H9 (cell line): ENCODE results near the gene ERCC2. TPM values are rescaled to one million over a fixed set of nuclear protein-coding genes. Genes with fewer than 3 reads are reported as not detected.

Experiments used
- DNase-seq: peaks from one replicate; pipeline ENCODE4 v3.0.0-alpha.2; 2017
- H2AFZ ChIP-seq: one replicate; pipeline ENCODE4 v1.6.1; 2013; ENCODE audit warnings: mild to moderate bottlenecking, low read length, control low read depth, moderate library complexity
- H2AK5ac ChIP-seq: 2 replicates; pipeline ENCODE4 v1.6.1; 2013; ENCODE audit warnings: low read length, control low read depth, mixed read lengths; ENCODE audit not compliant: insufficient read length
- H2BK120ac ChIP-seq: one replicate; pipeline ENCODE4 v1.6.1; 2013; ENCODE audit warnings: low read depth, mild to moderate bottlenecking, low read length, control low read depth, inconsistent platforms; ENCODE audit not compliant: poor library complexity, severe bottlenecking
- H2BK12ac ChIP-seq: 2 replicates; pipeline ENCODE4 v1.6.1; 2013; ENCODE audit warnings: low read length, control low read depth, mixed read lengths, low read depth; ENCODE audit not compliant: insufficient read length
- H2BK15ac ChIP-seq: 2 replicates; pipeline ENCODE4 v1.6.1; 2013; ENCODE audit warnings: low read depth, low read length, control low read depth
- H2BK20ac ChIP-seq: one replicate; pipeline ENCODE4 v1.6.1; 2013; ENCODE audit warnings: low read depth, mild to moderate bottlenecking, low read length, control low read depth, inconsistent platforms; ENCODE audit not compliant: poor library complexity, severe bottlenecking
- H2BK5ac ChIP-seq: 2 replicates; pipeline ENCODE4 v1.6.1; 2013; ENCODE audit warnings: low read length, control low read depth, mixed read lengths; ENCODE audit not compliant: insufficient read length
- H3K14ac ChIP-seq: 2 replicates; pipeline ENCODE4 v1.6.1; 2013; ENCODE audit warnings: low read length, control low read depth; ENCODE audit not compliant: insufficient read depth
- H3K18ac ChIP-seq: 2 replicates; pipeline ENCODE4 v1.6.1; 2013; ENCODE audit warnings: low read depth, mild to moderate bottlenecking, mixed read lengths, low read length, control low read depth; ENCODE audit not compliant: insufficient read length
- H3K23ac ChIP-seq: 2 replicates; pipeline ENCODE4 v1.6.1; 2013; ENCODE audit warnings: low read length, control low read depth, mixed read lengths, low read depth; ENCODE audit not compliant: insufficient read length
- H3K23me2 ChIP-seq: 2 replicates; pipeline ENCODE4 v1.6.1; 2013; ENCODE audit warnings: low read depth, mild to moderate bottlenecking, mixed read lengths, low read length, control low read depth; ENCODE audit not compliant: insufficient read length, poor library complexity, severe bottlenecking
- H3K27ac ChIP-seq: 2 replicates; pipeline ENCODE4 v1.5.1; 2013; ENCODE audit warnings: low read length, control low read depth, mixed read lengths, low read depth; ENCODE audit not compliant: insufficient read length
- H3K27me3 ChIP-seq: 2 replicates; pipeline ENCODE4 v1.6.1; 2013; ENCODE audit warnings: low read length, control low read depth, inconsistent platforms; ENCODE audit not compliant: insufficient read depth
- H3K4ac ChIP-seq: 2 replicates; pipeline ENCODE4 v1.6.1; 2013; ENCODE audit warnings: low read depth, mild to moderate bottlenecking, control low read depth, inconsistent platforms, low read length, moderate library complexity
- H3K4me1 ChIP-seq: 2 replicates; pipeline ENCODE4 v1.6.1; 2013; ENCODE audit warnings: low read length, control low read depth, inconsistent platforms; ENCODE audit not compliant: insufficient read depth
- H3K4me2 ChIP-seq: 2 replicates; pipeline ENCODE4 v1.6.1; 2013; ENCODE audit warnings: low read length, control low read depth, mixed read lengths; ENCODE audit not compliant: insufficient read length, insufficient read depth
- H3K56ac ChIP-seq: 2 replicates; pipeline ENCODE4 v1.6.1; 2013; ENCODE audit warnings: low read depth, mild to moderate bottlenecking, mixed read lengths, low read length, control low read depth; ENCODE audit not compliant: insufficient read length
- H3K79me1 ChIP-seq: 2 replicates; pipeline ENCODE4 v1.6.1; 2013; ENCODE audit warnings: low read depth, mild to moderate bottlenecking, moderate library complexity, low read length, control low read depth, inconsistent platforms; ENCODE audit not compliant: insufficient read depth, poor library complexity, severe bottlenecking
- H3K79me2 ChIP-seq: 2 replicates; pipeline ENCODE4 v1.6.1; 2013; ENCODE audit warnings: low read length, control low read depth, inconsistent platforms; ENCODE audit not compliant: insufficient read depth
- H3K9ac ChIP-seq: 2 replicates; pipeline ENCODE4 v1.6.1; 2013; ENCODE audit warnings: low read length, control low read depth, mixed read lengths; ENCODE audit not compliant: insufficient read length; ENCODE audit errors: extremely low read depth
- H3K9me3 ChIP-seq: one replicate; pipeline ENCODE4 v1.6.1; 2013; ENCODE audit warnings: low read depth, low read length, inconsistent platforms; ENCODE audit not compliant: control insufficient read depth
- H3T11ph ChIP-seq: one replicate; pipeline ENCODE4 v1.6.1; 2013; ENCODE audit warnings: mild to moderate bottlenecking, low read length, control low read depth, inconsistent platforms
- H4K20me1 ChIP-seq: one replicate; pipeline ENCODE4 v1.6.1; 2013; ENCODE audit not compliant: control insufficient read depth, insufficient read length, insufficient read depth
- H4K5ac ChIP-seq: 2 replicates; pipeline ENCODE4 v1.6.1; 2013; ENCODE audit warnings: low read depth, mild to moderate bottlenecking, mixed read lengths, low read length, control low read depth; ENCODE audit not compliant: insufficient read length
- H4K8ac ChIP-seq: replicated peaks from 2 replicates; pipeline ENCODE4 v1.6.1; 2013; ENCODE audit warnings: low read length, control low read depth, mixed read lengths, low read depth; ENCODE audit not compliant: insufficient read length
- H4K91ac ChIP-seq: 2 replicates; pipeline ENCODE4 v1.6.1; 2013; ENCODE audit warnings: low read depth, mild to moderate bottlenecking, moderate library complexity, mixed read lengths, low read length, control low read depth; ENCODE audit not compliant: insufficient read length
- H3K27ac Mint-ChIP-seq, 3 experiments: 2 replicates in 2 of 3; 3 replicates in 1 of 3; pipeline ENCODE4 v1.8.0; 2020 to 2021; ENCODE audit warnings: mixed read lengths in 3 of 3, mild to moderate bottlenecking in 1 of 3, moderate library complexity in 1 of 3
- H3K27me3 Mint-ChIP-seq: 2 replicates; pipeline ENCODE4 v1.8.0; 2021; ENCODE audit warnings: low read depth, mild to moderate bottlenecking, moderate library complexity, mixed read lengths
- H3K36me3 Mint-ChIP-seq, 3 experiments: 2 replicates in 2 of 3; 3 replicates in 1 of 3; pipeline ENCODE4 v1.8.0; 2020 to 2021; ENCODE audit warnings: low read depth in 3 of 3, mixed read lengths in 3 of 3; ENCODE audit not compliant: insufficient read depth in 1 of 3
- H3K4me1 Mint-ChIP-seq, 2 experiments: 2 replicates each; pipeline ENCODE4 v1.8.0; 2020; ENCODE audit warnings: mixed read lengths in 2 of 2
- H3K4me3 Mint-ChIP-seq, 2 experiments: 2 replicates in 1 of 2; 3 replicates in 1 of 2; pipeline ENCODE4 v1.8.0; 2020 to 2021; ENCODE audit warnings: mild to moderate bottlenecking in 2 of 2, mixed read lengths in 2 of 2, moderate library complexity in 1 of 2
- H3K9me3 Mint-ChIP-seq, 2 experiments: 2 replicates in 1 of 2; 3 replicates in 1 of 2; pipeline ENCODE4 v1.8.0; 2020; ENCODE audit warnings: mild to moderate bottlenecking in 2 of 2, mixed read lengths in 2 of 2, moderate library complexity in 1 of 2
- CTCF ChIP-seq: fragments of 200-600 bp; sonication (generic); conservative IDR thresholded peaks from 3 replicates; pipeline ENCODE4 v1.8.0; 2021; ENCODE audit warnings: antibody characterized with exemption, mild to moderate bottlenecking
- WGBS: extraction: QIAGEN DNeasy Blood & Tissue Kit; methylation state at CpG from one replicate; pipeline ENCODE4 v1.1.7; 2013; ENCODE audit warnings: missing lambda C conversion rate, low lambda C conversion rate, mixed read lengths; ENCODE audit not compliant: insufficient read length; ENCODE audit errors: extremely low coverage; 5-methylcytosine and 5-hydroxymethylcytosine counted together
- total RNA-seq: library from RNA; stranded (reverse); gene quantifications from 2 replicates; pipeline ENCODE4 v1.2.1, GENCODE V29; 2021

Gene ERCC2
- total RNA-seq, 1 experiment from 2014 or later = 98.7 TPM

GRCh38 chr19:45302416-45302815 lies 68.0 kb downstream of the ERCC2 start:
- Histone ChIP-seq H2BK5ac (no peak overlapping the region), H3K79me1 (no peaks in the 10 kb centered on the region), H2AK5ac (no peak overlapping the region), H3K23ac (no peak overlapping the region), H3K79me2 (no peaks in the 10 kb centered on the region), H3K27ac (no peak overlapping the region), H2BK120ac (no peak overlapping the region), H3K18ac (no peak overlapping the region), H3K14ac (no peak overlapping the region), H3K9me3 (no peaks in the 10 kb centered on the region), H3K27me3 (no peaks in the 10 kb centered on the region; the same call in 1 of the 2 replicates), H3K4ac (no peak overlapping the region), H4K8ac (no peak overlapping the region), H3K23me2 (no peaks in the 10 kb centered on the region), H2BK15ac (no peak overlapping the region), H4K5ac (no peak overlapping the region), H3K4me2 (no peak overlapping the region), H4K91ac (no peak overlapping the region), H2BK20ac (no peak overlapping the region), H3K9ac (no peak overlapping the region), H2AFZ (no peak overlapping the region), H3K56ac (no peak overlapping the region), H3T11ph (no peak overlapping the region), H2BK12ac (no peak overlapping the region), H3K4me1 (no peaks in the 10 kb centered on the region; the same call in 1 of the 2 replicates), H4K20me1 (no peaks in the 10 kb centered on the region)
- DNase-seq = no peak
- no peak for TF ChIP-seq CTCF
- Mint-ChIP-seq H3K36me3 (peaks cover 12 to 30% (median 13%) of the 10 kb centered on the region in 3 experiments; a peak in 6 of 7 replicates), H3K9me3 (peaks cover 3 to 7% of the 10 kb centered on the region in 2 experiments; a peak in 2 of 5 replicates), H3K27me3 (peaks cover 36% of the 10 kb centered on the region), H3K4me3 (no peak overlapping the region), H3K4me1 (peaks cover 15 to 22% of the 10 kb centered on the region in 2 experiments), H3K27ac (no peak overlapping the region)
- no CpG with 5 or more reads among the region's 27 CpGs for WGBS

Other genes starting within 250 kb of the ERCC2 start
- gene NKPD1, start 209.6 kb downstream of the ERCC2 start, total RNA-seq = 0.17 and 0.46 TPM in 2 replicates
- gene TRAPPC6A, start 192.3 kb downstream of the ERCC2 start, total RNA-seq = 57.8 and 59.9 TPM in 2 replicates
- gene BLOC1S3, start 191.8 kb downstream of the ERCC2 start, total RNA-seq = 9.2 and 12.2 TPM in 2 replicates
- 0.61 TPM in 2 replicates for gene EXOC3L2, start 125.2 kb downstream of the ERCC2 start, total RNA-seq
- gene MARK4, start 119.3 kb downstream of the ERCC2 start, total RNA-seq = 44.7 and 46.8 TPM in 2 replicates
- 0.13 TPM in 1 of 2 replicates, not detected in the other for gene CKM, start 47.7 kb downstream of the ERCC2 start, total RNA-seq
- 3.8 and 4.8 TPM in 2 replicates for gene KLC3, start 29.8 kb downstream of the ERCC2 start, total RNA-seq
- gene PPP1R13L, start 34.5 kb upstream of the ERCC2 start, total RNA-seq = 40.4 and 42.6 TPM in 2 replicates
- 43.4 and 48.7 TPM in 2 replicates for gene POLR1G, start 36.1 kb upstream of the ERCC2 start, total RNA-seq
- 62.4 and 66.7 TPM in 2 replicates for gene ERCC1, start 53.3 kb upstream of the ERCC2 start, total RNA-seq
- gene FOSB, start 97.4 kb upstream of the ERCC2 start, total RNA-seq = 1.7 and 2.5 TPM in 2 replicates
- gene RTN2, start 126.5 kb upstream of the ERCC2 start, total RNA-seq = 18.9 and 20.1 TPM in 2 replicates
- 7.7 and 8.1 TPM in 2 replicates for gene PPM1N, start 127.9 kb upstream of the ERCC2 start, total RNA-seq
- 157 and 162 TPM in 2 replicates for gene VASP, start 136.9 kb upstream of the ERCC2 start, total RNA-seq
- 13.0 and 14.7 TPM in 2 replicates for gene OPA3, start 214.2 kb upstream of the ERCC2 start, total RNA-seq
- gene GPR4, start 231.6 kb upstream of the ERCC2 start, total RNA-seq = 0.07 TPM in 1 of 2 replicates, not detected in the other